H9 (cell line): ENCODE data around the gene AP2S1. TPM values are rescaled to one million over a fixed set of nuclear protein-coding genes. Genes with fewer than 3 reads are reported as not detected.
A peak's percentile ranks its signal among the peaks of the same experiment; 100 is the strongest.

Experiments
- DNase-seq: peaks from one replicate; pipeline ENCODE4 v3.0.0-alpha.2; 2017
- H2AFZ ChIP-seq: one replicate; pipeline ENCODE4 v1.6.1; 2013; ENCODE audit warnings: mild to moderate bottlenecking, low read length, control low read depth, moderate library complexity
- H2AK5ac ChIP-seq: 2 replicates; pipeline ENCODE4 v1.6.1; 2013; ENCODE audit warnings: low read length, control low read depth, mixed read lengths; ENCODE audit not compliant: insufficient read length
- H2BK120ac ChIP-seq: one replicate; pipeline ENCODE4 v1.6.1; 2013; ENCODE audit warnings: low read depth, mild to moderate bottlenecking, low read length, control low read depth, inconsistent platforms; ENCODE audit not compliant: poor library complexity, severe bottlenecking
- H2BK12ac ChIP-seq: 2 replicates; pipeline ENCODE4 v1.6.1; 2013; ENCODE audit warnings: low read length, control low read depth, mixed read lengths, low read depth; ENCODE audit not compliant: insufficient read length
- H2BK15ac ChIP-seq: 2 replicates; pipeline ENCODE4 v1.6.1; 2013; ENCODE audit warnings: low read depth, low read length, control low read depth
- H2BK20ac ChIP-seq: one replicate; pipeline ENCODE4 v1.6.1; 2013; ENCODE audit warnings: low read depth, mild to moderate bottlenecking, low read length, control low read depth, inconsistent platforms; ENCODE audit not compliant: poor library complexity, severe bottlenecking
- H2BK5ac ChIP-seq: 2 replicates; pipeline ENCODE4 v1.6.1; 2013; ENCODE audit warnings: low read length, control low read depth, mixed read lengths; ENCODE audit not compliant: insufficient read length
- H3K14ac ChIP-seq: 2 replicates; pipeline ENCODE4 v1.6.1; 2013; ENCODE audit warnings: low read length, control low read depth; ENCODE audit not compliant: insufficient read depth
- H3K18ac ChIP-seq: 2 replicates; pipeline ENCODE4 v1.6.1; 2013; ENCODE audit warnings: low read depth, mild to moderate bottlenecking, mixed read lengths, low read length, control low read depth; ENCODE audit not compliant: insufficient read length
- H3K23ac ChIP-seq: 2 replicates; pipeline ENCODE4 v1.6.1; 2013; ENCODE audit warnings: low read length, control low read depth, mixed read lengths, low read depth; ENCODE audit not compliant: insufficient read length
- H3K23me2 ChIP-seq: 2 replicates; pipeline ENCODE4 v1.6.1; 2013; ENCODE audit warnings: low read depth, mild to moderate bottlenecking, mixed read lengths, low read length, control low read depth; ENCODE audit not compliant: insufficient read length, poor library complexity, severe bottlenecking
- H3K27ac ChIP-seq: 2 replicates; pipeline ENCODE4 v1.5.1; 2013; ENCODE audit warnings: low read length, control low read depth, mixed read lengths, low read depth; ENCODE audit not compliant: insufficient read length
- H3K27me3 ChIP-seq: 2 replicates; pipeline ENCODE4 v1.6.1; 2013; ENCODE audit warnings: low read length, control low read depth, inconsistent platforms; ENCODE audit not compliant: insufficient read depth
- H3K4ac ChIP-seq: 2 replicates; pipeline ENCODE4 v1.6.1; 2013; ENCODE audit warnings: low read depth, mild to moderate bottlenecking, control low read depth, inconsistent platforms, low read length, moderate library complexity
- H3K4me1 ChIP-seq: 2 replicates; pipeline ENCODE4 v1.6.1; 2013; ENCODE audit warnings: low read length, control low read depth, inconsistent platforms; ENCODE audit not compliant: insufficient read depth
- H3K4me2 ChIP-seq: 2 replicates; pipeline ENCODE4 v1.6.1; 2013; ENCODE audit warnings: low read length, control low read depth, mixed read lengths; ENCODE audit not compliant: insufficient read length, insufficient read depth
- H3K56ac ChIP-seq: 2 replicates; pipeline ENCODE4 v1.6.1; 2013; ENCODE audit warnings: low read depth, mild to moderate bottlenecking, mixed read lengths, low read length, control low read depth; ENCODE audit not compliant: insufficient read length
- H3K79me1 ChIP-seq: 2 replicates; pipeline ENCODE4 v1.6.1; 2013; ENCODE audit warnings: low read depth, mild to moderate bottlenecking, moderate library complexity, low read length, control low read depth, inconsistent platforms; ENCODE audit not compliant: insufficient read depth, poor library complexity, severe bottlenecking
- H3K79me2 ChIP-seq: 2 replicates; pipeline ENCODE4 v1.6.1; 2013; ENCODE audit warnings: low read length, control low read depth, inconsistent platforms; ENCODE audit not compliant: insufficient read depth
- H3K9ac ChIP-seq: 2 replicates; pipeline ENCODE4 v1.6.1; 2013; ENCODE audit warnings: low read length, control low read depth, mixed read lengths; ENCODE audit not compliant: insufficient read length; ENCODE audit errors: extremely low read depth
- H3K9me3 ChIP-seq: one replicate; pipeline ENCODE4 v1.6.1; 2013; ENCODE audit warnings: low read depth, low read length, inconsistent platforms; ENCODE audit not compliant: control insufficient read depth
- H3T11ph ChIP-seq: one replicate; pipeline ENCODE4 v1.6.1; 2013; ENCODE audit warnings: mild to moderate bottlenecking, low read length, control low read depth, inconsistent platforms
- H4K20me1 ChIP-seq: one replicate; pipeline ENCODE4 v1.6.1; 2013; ENCODE audit not compliant: control insufficient read depth, insufficient read length, insufficient read depth
- H4K5ac ChIP-seq: 2 replicates; pipeline ENCODE4 v1.6.1; 2013; ENCODE audit warnings: low read depth, mild to moderate bottlenecking, mixed read lengths, low read length, control low read depth; ENCODE audit not compliant: insufficient read length
- H4K8ac ChIP-seq: replicated peaks from 2 replicates; pipeline ENCODE4 v1.6.1; 2013; ENCODE audit warnings: low read length, control low read depth, mixed read lengths, low read depth; ENCODE audit not compliant: insufficient read length
- H4K91ac ChIP-seq: 2 replicates; pipeline ENCODE4 v1.6.1; 2013; ENCODE audit warnings: low read depth, mild to moderate bottlenecking, moderate library complexity, mixed read lengths, low read length, control low read depth; ENCODE audit not compliant: insufficient read length
- H3K27ac Mint-ChIP-seq, 3 experiments: 2 replicates in 2 of 3; 3 replicates in 1 of 3; pipeline ENCODE4 v1.8.0; 2020 to 2021; ENCODE audit warnings: mixed read lengths in 3 of 3, mild to moderate bottlenecking in 1 of 3, moderate library complexity in 1 of 3
- H3K27me3 Mint-ChIP-seq: 2 replicates; pipeline ENCODE4 v1.8.0; 2021; ENCODE audit warnings: low read depth, mild to moderate bottlenecking, moderate library complexity, mixed read lengths
- H3K36me3 Mint-ChIP-seq, 3 experiments: 2 replicates in 2 of 3; 3 replicates in 1 of 3; pipeline ENCODE4 v1.8.0; 2020 to 2021; ENCODE audit warnings: low read depth in 3 of 3, mixed read lengths in 3 of 3; ENCODE audit not compliant: insufficient read depth in 1 of 3
- H3K4me1 Mint-ChIP-seq, 2 experiments: 2 replicates each; pipeline ENCODE4 v1.8.0; 2020; ENCODE audit warnings: mixed read lengths in 2 of 2
- H3K4me3 Mint-ChIP-seq, 2 experiments: 2 replicates in 1 of 2; 3 replicates in 1 of 2; pipeline ENCODE4 v1.8.0; 2020 to 2021; ENCODE audit warnings: mild to moderate bottlenecking in 2 of 2, mixed read lengths in 2 of 2, moderate library complexity in 1 of 2
- H3K9me3 Mint-ChIP-seq, 2 experiments: 2 replicates in 1 of 2; 3 replicates in 1 of 2; pipeline ENCODE4 v1.8.0; 2020; ENCODE audit warnings: mild to moderate bottlenecking in 2 of 2, mixed read lengths in 2 of 2, moderate library complexity in 1 of 2
- WGBS: extraction: QIAGEN DNeasy Blood & Tissue Kit; methylation state at CpG from one replicate; pipeline ENCODE4 v1.1.7; 2013; ENCODE audit warnings: missing lambda C conversion rate, low lambda C conversion rate, mixed read lengths; ENCODE audit not compliant: insufficient read length; ENCODE audit errors: extremely low coverage; 5-methylcytosine and 5-hydroxymethylcytosine counted together
- total RNA-seq: library from RNA; stranded (reverse); gene quantifications from 2 replicates; pipeline ENCODE4 v1.2.1, GENCODE V29; 2021
- TF ChIP-seq, protein P1 (sequence below): fragments of 200-600 bp; sonication (generic); conservative IDR thresholded peaks from 3 replicates; pipeline ENCODE4 v1.8.0; 2021; ENCODE audit warnings: antibody characterized with exemption, mild to moderate bottlenecking

Gene AP2S1
- total RNA-seq, 1 experiment from 2014 or later: 193 TPM

DNA sequence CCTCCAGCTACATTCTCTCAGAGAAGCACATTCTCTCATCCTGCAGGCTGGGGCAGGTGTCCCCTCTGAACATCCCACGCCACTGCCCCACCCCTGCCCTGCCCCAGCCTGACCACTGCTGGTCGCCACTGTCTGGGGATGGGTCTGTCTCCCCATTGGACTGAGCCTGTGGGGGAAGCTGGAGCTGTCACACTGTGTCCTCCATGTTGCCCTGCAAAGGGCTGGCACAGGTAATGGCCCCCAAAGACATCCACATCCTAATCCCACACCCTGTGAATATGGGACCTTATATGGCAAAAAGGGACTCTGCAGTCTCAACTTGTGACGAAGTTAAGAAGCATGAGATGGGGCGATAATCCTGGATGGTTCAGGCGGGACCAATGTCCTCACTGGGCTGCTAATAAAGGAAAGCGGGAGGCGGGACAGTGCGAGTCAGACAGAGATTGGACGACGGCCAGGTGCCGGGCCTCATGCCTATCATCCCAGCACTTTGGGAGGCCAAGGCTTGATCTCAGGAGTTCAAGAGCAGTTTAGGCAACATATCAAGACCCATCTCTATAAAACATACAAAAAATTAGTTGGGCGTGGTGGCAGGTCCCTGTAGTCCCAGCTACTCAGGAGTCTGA lies 9.1 kb downstream of the AP2S1 start:
- Histone ChIP-seq H4K5ac (no peak overlapping the region), H4K91ac (no peak overlapping the region), H3K9ac (no peak overlapping the region), H3K27ac (no peak overlapping the region), H3K9me3 (no peaks in the 10 kb centered on the region), H3K27me3 (no peaks in the 10 kb centered on the region), H3K4me2 (no peak overlapping the region), H3K14ac (no peak overlapping the region), H2BK5ac (no peak overlapping the region), H2BK15ac (no peak overlapping the region), H4K20me1 (no peaks in the 10 kb centered on the region), H2BK12ac (no peak overlapping the region), H3K79me2 (no peaks in the 10 kb centered on the region), H3K79me1 (no peaks in the 10 kb centered on the region), H3K23me2 (no peaks in the 10 kb centered on the region), H3K23ac (no peak overlapping the region), H3K56ac (no peak overlapping the region), H3K4me1 (no peaks in the 10 kb centered on the region), H4K8ac (no peak overlapping the region), H2AFZ (no peak overlapping the region), H3K18ac (no peak overlapping the region), H2BK120ac (no peak overlapping the region), H2AK5ac (no peak overlapping the region), H2BK20ac (no peak overlapping the region), H3K4ac (no peak overlapping the region), H3T11ph (no peak overlapping the region)
- peaks cover 21 to 60% (median 51%) of the 10 kb centered on the region in 3 experiments; a peak in 6 of 7 replicates for H3K36me3 Mint-ChIP-seq
- no peaks in the 10 kb centered on the region; a peak in 1 of 5 replicates for H3K9me3 Mint-ChIP-seq
- TF ChIP-seq, protein P1, sequence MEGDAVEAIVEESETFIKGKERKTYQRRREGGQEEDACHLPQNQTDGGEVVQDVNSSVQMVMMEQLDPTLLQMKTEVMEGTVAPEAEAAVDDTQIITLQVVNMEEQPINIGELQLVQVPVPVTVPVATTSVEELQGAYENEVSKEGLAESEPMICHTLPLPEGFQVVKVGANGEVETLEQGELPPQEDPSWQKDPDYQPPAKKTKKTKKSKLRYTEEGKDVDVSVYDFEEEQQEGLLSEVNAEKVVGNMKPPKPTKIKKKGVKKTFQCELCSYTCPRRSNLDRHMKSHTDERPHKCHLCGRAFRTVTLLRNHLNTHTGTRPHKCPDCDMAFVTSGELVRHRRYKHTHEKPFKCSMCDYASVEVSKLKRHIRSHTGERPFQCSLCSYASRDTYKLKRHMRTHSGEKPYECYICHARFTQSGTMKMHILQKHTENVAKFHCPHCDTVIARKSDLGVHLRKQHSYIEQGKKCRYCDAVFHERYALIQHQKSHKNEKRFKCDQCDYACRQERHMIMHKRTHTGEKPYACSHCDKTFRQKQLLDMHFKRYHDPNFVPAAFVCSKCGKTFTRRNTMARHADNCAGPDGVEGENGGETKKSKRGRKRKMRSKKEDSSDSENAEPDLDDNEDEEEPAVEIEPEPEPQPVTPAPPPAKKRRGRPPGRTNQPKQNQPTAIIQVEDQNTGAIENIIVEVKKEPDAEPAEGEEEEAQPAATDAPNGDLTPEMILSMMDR: no peak
- no peak overlapping the region; a peak in 1 of 5 replicates for H3K4me3 Mint-ChIP-seq
- H3K27me3 Mint-ChIP-seq: no peaks in the 10 kb centered on the region
- peak overlapping the region in 2 of 3 experiments; percentile 50 to 93; a peak in 4 of 7 replicates for H3K27ac Mint-ChIP-seq
- no CpG with 5 or more reads among the region's 12 CpGs for WGBS
- no peaks in the 10 kb centered on the region for H3K4me1 Mint-ChIP-seq
- no peak for DNase-seq
